Kidney capillary endothelial cell (primary cell): Measurements from ENCODE around the gene RNASE8.
A peak's percentile ranks its signal among the peaks of the same experiment; 100 is the strongest.

ENCODE experiments used
- DNase-seq: peaks from one replicate; pipeline ENCODE4 v3.0.0-alpha.2; 2018; ENCODE audit warnings: low spot score

RNASE8 gene

DNA sequence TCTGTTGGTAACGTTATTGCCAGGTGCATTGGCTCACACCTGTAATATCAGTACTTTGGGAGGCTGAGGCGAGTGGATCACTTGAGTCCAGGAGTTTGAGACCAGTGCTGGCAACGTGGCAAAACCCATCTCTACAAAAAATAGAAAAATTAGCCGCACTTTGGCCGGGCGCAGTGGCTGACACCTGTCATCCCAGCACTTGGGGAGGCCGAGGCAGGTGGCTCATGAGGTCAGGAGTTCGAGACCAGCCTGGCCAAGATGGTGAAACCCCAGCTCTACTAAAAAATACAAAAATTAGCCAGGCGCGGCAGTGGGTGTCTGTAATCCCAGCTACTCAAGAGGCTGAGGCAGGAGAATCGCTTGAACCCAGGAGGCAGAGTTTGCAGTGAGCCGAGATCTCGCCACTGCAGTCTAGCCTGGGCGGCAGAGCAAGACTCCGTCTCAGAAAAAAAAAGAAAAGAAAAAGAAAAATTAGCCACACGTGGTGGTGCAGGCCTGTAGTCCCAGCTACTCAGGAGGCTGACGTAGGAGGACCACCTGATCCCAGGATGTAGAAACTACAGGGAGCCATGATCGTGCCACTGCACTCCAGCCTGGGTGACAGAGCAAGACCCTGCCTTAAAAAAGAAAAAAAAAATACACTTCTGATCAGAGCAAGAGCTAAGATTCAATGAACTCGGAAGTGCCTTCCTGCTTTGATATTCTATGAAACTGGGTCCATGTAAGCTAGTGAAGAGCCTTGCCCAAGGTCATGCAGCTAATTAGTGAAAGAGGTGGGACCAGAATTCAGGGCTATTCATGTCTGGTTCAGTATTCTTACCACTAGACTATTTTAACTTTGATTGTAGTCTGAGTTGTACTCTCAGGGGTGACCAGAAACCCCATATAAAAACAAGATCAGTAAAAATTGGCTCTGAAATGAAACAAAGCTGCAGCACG is 4.2 kb upstream of the RNASE8 start:
- DNase-seq: no peak

DNA sequence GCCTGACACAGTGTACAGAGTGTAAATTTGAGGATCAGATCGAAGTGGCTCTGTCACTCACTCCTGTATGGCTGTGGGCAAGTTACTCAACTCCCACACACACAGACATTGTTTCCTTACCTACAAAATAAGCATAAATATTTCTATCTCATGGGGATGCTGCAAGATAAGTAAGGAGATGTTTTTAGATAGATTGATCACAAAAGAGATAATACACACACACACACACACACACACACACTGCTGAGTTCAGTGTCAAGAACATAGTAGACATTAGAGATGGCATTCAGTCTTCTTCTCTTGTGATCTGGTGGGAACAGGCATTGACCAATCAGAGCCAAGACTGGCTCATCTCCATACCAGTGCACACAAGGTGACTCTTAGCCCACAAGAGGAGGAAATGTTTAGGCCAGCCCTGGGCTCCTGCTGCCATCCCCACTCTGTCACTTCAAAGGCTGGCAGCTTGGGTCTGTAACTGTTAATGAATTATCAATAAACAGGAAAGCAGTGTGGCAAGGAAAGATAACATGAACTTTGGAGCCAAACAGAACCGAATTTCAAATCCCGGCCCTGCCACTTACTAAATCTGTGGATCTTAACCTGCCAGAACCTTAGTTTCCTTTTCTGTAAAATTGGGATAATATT is 3.4 kb upstream of the RNASE8 start:
- DNase-seq: no peak

DNA sequence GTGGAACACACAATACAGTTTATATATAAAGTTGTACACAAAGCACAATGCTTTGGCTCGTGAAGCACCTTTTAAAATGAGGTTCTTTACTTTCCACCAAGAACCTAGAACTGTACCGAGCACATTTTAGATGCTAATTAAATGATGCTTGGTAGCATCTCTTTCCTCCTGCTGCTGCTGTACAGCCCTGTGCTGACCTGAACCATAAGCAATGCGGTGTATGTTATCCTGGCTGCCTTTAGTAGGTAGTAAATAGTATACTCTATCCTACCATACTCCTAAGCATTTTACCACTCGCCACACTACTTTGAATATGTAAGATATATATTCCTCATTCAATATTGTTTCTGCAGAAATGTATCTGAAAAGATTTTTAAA is 2.9 kb upstream of the RNASE8 start:
- no peak for DNase-seq

GRCh38 chr14:21055432-21056117 is 2.0 kb upstream of the RNASE8 start:
- no peak for DNase-seq

DNA sequence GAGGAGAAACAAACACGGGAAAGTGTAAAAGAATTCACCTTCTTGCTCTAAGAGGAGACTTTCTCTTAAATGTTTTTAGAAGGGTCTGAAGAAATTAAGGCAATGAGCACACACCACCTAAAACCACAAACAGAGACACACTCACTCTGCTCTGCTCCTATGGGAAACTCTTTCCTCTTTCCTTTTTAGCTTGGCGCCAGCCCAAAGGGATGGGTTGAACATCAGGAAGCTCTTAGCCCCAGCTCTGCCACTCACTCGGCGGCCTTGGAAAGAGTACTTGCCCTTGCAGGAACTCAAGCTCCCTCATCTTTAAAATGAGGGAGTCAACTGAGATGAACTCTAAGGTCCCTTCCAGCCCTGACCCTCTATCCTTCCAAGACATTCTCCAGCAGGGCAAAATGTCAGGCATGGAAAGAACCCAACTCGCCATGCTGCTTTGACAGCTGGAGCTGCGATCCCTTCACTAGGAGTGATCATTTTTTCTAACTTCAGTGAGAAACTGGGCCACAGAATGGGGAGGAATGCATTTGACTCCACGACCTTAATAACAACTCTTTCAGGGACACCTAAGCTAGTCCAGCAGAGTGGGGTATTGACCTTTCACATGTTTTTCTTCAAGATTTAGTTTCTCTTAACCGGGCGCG is 980 bp upstream of the RNASE8 start:
- no peak for DNase-seq

DNA sequence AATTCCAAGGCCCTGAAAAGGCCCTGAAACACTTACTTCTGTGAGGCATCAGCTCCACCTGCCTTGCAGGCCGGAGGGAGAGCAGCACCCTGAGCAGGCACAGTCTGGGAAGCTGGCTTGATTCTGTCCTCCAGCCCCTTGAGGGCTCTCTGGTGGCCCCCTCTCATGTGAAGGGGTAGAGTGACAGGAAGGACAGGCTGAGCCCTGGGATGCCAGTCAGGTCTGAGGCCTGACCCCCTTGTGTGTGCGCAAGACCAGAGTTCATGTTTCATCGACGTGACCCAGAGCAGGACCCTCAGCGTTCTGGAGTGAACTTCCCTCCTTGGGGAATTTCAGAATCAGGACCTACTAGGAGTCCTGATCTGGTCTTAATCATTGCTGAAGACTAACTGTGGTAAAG is 1.3 kb downstream of the RNASE8 start:
- DNase-seq: no peak

DNA sequence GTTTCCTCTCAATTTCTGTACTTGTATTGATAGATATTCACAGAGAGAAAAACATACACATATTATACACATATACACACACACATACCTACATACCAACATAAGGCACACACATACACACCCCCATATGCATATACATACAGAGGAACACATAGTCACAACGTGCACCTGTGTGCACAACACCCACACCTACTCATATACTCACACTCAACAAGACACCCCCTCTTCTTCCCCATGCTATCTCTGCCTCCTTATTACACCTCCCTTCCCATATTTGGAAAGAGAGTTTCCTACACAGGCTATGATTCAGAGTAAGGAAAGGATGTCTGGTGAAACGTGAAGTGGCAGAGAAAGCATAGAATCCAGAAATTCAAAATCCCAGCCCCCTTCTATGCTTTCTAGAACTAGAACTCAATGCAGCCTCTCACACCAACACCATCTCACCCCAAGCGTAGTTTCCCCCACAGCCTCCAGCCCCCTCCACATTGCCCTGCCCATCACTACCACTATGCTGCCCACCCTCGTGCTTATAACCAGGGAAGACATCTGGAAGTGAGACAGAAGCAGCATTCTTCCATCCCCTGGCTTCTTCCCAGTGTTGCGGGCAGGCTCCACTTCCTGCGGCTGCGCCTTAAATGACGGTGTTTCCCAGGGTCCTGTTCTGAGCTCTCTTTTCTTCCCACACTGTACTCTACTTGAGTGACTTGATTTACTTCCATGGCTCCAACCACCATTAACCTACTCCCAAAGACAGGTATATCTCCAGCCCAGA is 2.4 kb downstream of the RNASE8 start:
- DNase-seq: no peak

DNA sequence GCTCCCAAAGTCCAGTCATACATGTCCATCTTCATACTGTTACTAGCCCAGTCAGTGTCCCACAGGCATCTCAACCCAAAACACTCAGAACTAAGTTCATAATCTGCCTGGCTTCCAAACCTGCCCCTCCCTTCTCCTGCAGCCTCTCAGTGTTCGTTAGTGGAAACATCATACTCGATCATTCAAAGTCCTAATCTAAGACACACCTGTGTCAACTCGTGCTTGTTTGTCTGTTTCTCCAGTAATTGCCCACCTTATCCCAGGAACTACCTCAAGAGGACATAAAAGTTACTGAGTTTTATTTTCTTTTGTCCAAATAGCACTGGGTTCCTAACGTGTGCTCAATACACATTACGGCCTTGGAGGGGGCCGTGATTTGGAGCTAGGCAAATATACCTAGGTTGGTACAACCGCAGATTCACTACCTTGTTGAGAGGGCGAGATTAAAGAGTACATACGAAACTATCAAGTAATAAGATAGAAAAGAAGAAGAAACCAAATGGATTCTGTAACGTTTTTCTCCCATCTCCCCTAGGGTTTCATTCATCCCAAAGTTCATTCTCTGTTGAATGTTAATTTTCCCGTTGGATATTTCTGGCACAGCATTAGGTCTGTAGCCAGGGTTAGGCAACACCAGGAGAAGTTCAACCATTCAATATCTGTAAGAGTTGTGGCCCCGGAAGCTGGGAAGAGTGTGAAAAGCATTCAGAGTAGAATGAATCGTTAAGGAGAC is 3.2 kb downstream of the RNASE8 start:
- DNase-seq: no peak

DNA sequence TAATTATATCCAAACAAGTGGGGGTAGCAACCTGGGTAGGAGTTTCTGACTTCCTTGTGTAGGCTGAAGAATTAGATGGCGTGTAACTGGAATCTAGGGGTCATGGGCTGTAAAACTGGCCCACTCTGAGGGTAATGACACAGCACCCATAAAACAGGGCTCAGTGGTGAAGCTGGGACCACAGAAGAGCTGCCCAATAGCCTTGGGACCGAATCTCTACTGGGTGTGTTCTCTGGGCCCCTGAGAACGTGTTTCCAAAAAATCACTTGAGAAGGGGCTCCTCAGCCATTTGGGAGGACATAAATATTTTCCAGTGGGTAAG is 3.7 kb downstream of the RNASE8 start:
- no peak for DNase-seq

DNA sequence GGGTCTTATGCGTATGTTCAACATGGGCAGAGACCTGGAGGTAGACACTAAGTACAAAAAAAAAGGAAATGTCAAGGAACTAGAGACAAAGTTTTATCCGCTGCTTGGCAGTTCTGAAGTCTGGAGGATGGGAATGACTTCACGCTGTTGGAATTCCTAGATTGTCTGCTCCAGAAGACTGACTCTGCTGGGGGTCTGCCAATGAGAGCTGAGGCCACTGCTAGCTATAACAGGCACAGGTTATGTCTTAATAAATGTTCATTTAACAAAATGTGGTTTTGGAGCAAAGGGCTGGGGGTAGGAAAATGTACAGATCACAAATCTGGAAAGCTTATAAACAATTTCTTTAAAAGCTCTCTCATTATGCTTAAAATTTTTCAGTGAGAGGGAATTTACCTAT is 5.9 kb downstream of the RNASE8 start:
- peak; percentile 55 for DNase-seq

GRCh38 chr14:21066882-21067502 is 9.4 kb downstream of the RNASE8 start:
- no peak for DNase-seq

GRCh38 chr14:21068521-21069387 is 11.1 kb downstream of the RNASE8 start:
- no peak for DNase-seq

GRCh38 chr14:21069388-21070082 is 11.9 kb downstream of the RNASE8 start:
- DNase-seq: no peak

- no peak for DNase-seq
These were observed 12.5 kb downstream of the RNASE8 start, which contains the start of gene ARHGEF40 for GRCh38 chr14:21070083-21070609. TSS of gene ARHGEF40 (plus strand) at chr14:21070304. CDS start at chr14:21070397, 93 bp downstream.

DNA sequence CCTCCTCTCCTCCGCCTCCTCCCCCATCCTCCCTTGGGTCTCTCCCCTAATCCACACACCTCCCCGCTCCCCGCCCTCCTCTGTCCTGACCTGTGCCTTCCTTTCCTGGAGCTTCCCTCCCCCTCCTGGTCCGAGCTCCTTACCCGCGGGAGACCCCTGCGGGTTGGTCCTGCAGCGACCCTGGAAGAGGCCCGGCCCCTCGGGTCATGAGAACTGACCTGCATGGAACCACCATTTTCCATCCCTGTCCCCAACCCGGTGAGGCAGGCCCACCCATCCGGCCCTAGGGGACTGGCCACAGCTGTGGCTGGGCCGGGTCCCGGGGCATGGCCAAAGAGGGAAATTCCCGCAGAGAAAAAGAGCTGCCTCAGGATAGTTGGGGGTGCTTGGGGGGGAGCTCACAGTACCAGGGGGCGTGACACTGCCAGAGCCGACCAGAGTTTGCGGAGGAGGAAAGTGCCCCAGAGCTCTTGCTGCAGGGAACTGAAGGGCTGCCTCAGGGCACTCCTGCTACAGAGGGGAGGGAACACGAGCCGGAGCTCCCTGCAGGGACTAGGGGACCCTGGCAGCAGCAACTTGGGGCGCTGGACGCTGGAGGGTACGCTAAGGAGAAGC is 13.1 kb downstream of the RNASE8 start:
- no peak for DNase-seq

GRCh38 chr14:21071225-21072030 is 13.8 kb downstream of the RNASE8 start:
- peak; percentile 82 for DNase-seq

DNA sequence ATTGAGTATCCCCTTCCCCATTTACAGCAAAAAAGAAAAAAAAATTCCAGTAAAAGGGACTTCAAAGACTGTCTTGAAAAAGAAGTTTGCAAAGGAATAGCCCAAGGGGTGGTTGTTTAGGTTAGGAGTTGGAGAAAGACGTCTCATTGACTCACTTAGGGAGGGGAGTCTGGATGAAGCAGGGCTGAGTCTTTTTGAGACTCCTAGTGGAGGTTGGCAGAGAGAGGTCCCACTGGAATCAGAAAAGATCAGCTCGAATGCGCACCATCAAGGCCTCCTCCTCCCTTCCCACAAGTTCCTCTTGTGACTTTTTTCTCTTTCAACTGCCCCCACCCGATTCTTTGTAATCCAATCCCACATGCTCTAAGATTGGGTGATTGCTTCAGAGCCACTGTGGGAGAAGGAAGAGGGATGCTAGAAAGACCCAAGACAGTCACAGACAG is 14.4 kb downstream of the RNASE8 start:
- DNase-seq: no peak
